Activated CD4-positive, alpha-beta T cell treated with anti-CD3 and anti-CD28 coated beads, Interleukin-2, amount 50 U/mL, for 16 hours (primary cell): ENCODE measurements around the gene GPC6.

ENCODE experiments used
- DNase-seq: peaks from one replicate; pipeline ENCODE4 v3.0.0-alpha.2; 2020

Gene GPC6

DNA sequence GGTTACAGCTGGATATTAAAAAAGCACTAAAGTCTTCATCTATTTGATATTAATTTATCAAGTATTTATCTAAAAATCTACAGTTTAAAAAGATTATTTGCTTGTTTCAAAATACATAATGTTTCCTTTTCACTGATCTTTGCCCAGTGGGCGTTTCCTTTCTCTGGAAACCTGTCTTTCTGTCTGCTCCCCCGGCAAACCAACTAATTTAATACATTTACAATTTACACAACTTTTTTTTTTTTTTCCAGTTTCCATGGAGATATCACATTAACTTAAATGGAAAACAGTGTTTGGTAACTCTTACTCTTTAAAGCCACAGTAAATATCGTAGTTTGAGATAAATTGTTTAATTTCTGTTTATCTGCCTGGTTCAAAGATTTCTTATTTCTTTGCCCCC lies 5.3 kb downstream of the GPC6 start:
- DNase-seq: no peak

DNA sequence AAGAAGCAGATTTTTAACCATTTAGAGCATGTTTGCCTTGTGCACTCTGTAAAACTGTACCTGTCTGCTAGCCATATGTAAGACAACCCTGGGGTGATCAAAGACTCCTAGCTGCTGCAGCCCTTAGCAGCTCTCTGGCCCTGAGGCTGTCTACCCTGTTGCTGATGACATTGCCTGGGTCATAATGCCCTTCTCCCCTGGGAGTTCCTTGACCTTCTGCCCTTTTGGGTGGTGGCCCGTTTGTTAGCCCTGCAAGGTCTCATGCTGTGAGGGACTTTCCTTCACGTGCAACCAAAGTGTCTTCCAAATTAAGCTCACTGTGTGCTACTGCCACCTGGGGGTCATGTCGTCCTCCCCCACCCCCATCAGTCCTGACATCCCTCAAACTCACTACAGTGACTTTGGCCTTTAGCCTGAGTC lies 7.4 kb downstream of the GPC6 start:
- DNase-seq: no peak

- no peak for DNase-seq
These were observed 7.9 kb downstream of the GPC6 start for GRCh38 chr13:93234459-93234858.

- no peak for DNase-seq
These were observed 8.8 kb downstream of the GPC6 start for GRCh38 chr13:93235258-93236015.

- no peak for DNase-seq
These were observed 12.1 kb downstream of the GPC6 start for GRCh38 chr13:93238711-93239110.

GRCh38 chr13:93243375-93244063 lies 16.9 kb downstream of the GPC6 start:
- no peak for DNase-seq

- DNase-seq: no peak
These were observed 17.7 kb downstream of the GPC6 start for GRCh38 chr13:93244141-93244917.

DNA sequence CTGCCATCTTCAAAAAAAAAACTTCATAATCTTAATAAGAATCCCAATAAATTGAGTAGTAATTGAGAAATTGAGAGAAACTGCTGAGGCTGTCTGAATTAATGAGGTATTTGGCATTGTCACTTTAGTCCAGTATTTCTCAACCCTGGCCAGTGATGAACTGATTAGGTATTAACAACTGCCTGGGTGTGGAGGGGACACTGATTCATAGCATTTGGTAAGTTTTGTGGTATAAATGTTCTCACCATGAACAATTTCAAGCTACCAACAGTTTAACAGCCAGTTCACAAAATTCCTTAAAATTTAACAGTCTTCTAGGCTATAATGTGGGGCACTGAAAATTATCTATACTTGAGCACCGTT lies 18.3 kb downstream of the GPC6 start:
- no peak for DNase-seq

DNA sequence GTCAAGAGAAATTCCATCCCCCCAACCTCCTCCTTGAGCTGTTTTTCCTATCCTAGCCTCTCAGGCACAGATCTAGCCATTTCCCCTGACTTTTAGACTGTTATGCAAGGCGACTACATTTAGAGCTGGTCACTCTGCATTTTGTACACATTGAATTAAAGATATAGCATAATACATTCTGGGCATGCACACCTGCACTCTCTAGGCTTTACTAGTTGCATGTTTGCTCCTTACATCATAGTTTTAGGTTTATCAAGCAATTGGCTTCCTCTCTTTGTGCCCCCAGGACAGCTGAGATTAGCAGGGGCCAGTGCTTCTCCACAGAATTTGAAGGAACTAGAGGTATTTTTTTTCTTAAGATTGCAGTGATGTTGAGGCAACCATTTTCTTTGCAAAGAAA lies 19.5 kb downstream of the GPC6 start:
- no peak for DNase-seq

DNA sequence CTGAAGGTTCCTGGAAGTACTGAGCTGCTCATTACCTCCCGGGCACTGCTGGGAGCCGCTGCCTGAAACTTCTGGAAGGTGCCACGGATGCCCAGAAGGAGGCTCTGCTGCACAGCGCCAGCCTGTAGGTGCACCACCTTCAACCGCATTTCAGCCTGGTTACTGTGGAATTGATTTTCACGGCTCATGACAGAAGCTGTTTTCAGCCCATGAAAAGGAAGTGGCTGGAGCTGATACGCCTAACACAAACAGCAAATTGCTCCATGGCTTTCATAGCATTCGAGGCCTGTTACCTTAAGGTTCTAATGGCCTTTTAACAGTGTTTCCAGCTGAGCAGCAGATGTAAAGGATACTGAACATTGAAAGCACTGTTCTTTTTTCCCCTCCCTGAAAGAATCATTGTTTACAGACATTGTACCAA lies 22.0 kb downstream of the GPC6 start:
- no peak for DNase-seq

- DNase-seq: no peak
These were observed 23.0 kb downstream of the GPC6 start for GRCh38 chr13:93249364-93250306.

GRCh38 chr13:93254775-93255174 lies 28.2 kb downstream of the GPC6 start:
- no peak for DNase-seq

GRCh38 chr13:93256998-93257397 lies 30.4 kb downstream of the GPC6 start:
- DNase-seq: no peak

DNA sequence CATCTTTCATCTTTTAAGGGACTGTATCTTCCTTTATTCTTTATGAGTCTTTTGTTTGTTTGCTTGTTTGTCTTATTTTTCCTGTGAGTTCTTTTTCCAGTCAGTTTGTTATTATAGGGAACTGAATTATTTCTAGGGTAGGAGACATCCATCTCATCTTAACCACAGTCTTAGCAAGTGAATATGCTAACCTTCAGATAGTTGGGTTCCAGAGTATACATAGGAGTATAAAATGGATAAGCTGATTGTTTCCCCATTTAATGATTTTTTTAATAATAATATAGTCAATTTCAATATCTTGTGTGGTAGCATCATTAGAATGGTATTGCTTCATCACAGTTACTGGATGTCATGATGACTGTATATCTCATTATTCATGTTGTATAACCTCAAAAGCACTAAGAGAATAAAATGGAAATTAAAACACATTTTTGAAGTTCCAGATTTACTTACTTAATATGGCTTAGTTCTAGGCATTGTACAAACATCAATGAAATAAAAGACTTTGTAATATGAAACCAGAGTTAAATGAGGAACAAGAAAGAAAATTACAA lies 33.0 kb downstream of the GPC6 start:
- DNase-seq: no peak

DNA sequence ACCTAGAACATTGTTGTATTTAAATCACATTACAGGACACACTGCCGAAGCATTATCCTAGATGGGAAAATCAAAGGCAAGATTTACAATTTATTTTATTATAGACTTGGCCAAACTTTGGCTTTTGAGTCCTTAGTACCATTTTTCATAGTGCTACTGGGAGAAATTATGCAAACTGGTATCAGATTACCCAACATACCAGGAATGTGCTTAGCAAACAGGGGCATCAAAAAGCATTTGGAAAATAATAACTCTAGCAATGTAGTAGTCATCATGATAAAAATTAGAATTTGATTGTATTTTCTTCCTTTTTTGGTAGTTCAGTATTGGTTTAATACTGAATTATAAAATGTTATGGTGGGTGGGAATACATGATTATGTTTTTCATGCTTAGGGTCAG lies 34.0 kb downstream of the GPC6 start:
- no peak for DNase-seq

GRCh38 chr13:93262729-93263345 lies 36.2 kb downstream of the GPC6 start:
- no peak for DNase-seq

DNA sequence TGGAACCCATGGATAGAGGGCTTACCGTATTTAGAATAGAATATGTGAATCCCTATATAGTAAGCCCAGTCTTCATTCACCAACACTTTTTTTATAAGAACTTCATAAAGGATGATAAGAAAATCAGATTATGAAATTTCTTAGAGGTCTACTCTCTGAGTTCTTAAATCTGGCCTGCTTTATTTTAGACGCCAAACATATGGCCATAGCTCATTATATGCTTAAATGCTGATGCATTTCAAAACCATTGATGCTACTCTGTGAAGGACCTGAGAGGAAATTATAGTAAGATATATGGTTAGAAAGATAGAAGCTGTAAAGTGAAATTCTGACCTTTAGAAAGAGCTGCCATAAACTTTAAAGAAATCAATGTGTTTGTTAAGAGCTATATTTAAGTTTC lies 38.3 kb downstream of the GPC6 start:
- no peak for DNase-seq

- no peak for DNase-seq
These were observed 39.2 kb downstream of the GPC6 start for GRCh38 chr13:93265800-93266199.

DNA sequence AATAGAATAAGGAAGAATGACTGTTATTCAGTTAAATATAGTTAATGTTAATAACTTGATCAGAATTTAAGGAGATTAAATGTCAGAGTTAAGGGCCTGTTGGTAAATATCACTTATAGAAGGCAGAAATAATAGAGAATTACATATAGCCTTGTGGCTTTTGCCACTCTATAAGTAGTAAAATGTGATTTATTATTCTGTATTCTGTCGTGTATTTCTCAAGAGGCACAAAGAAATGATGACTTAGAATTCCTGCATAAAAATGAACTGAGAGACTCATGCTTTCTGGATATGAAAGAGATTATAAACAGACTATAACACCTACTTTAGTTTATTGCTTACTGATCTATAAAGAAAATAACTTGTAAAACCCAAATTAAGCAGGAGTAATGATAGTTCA lies 40.1 kb downstream of the GPC6 start:
- no peak for DNase-seq

DNA sequence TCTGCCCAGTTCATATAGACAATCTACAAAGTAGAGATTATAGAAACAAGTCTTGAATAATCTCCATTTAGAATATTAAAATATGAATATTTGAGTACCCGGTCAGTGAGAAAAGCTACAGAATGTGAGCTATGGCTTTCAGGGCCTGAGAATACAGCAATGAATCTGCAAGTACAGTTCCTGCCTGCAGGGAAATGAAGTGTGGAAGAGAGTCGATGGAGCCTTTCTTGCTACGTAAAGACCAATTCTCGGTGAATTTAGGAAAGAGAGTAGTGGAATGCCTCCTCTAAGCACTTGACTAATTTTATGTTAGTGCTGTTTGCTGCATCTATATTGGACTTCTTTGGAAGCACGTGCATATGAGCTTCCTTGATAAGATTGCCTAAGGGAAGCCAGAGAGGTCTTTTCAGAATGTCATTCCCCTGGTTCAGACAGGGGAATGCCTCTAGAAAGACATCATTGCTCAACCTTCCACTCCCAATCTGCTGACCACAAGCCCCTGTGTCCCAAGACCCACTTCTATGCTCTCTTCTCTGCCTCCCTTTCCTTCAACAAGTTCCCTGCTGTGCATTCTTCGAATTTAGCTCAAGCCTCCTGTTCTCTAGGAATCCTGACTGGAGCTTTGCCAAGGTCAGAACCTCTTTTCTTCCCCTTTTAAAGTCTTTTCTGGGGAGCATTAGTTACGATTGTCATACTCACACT lies 41.9 kb downstream of the GPC6 start:
- no peak for DNase-seq
